HAP-1 (cell line): ENCODE data around the gene PODXL2.
"Not testable (repeated sequence)": the region's sequence is repeated elsewhere in the genome, so short reads cannot be mapped to it uniquely, and the experiment has no call there.

ENCODE experiments used
- DNase-seq, 2 experiments: peaks; one replicate each; pipeline ENCODE4 v3.0.0-alpha.2; 2016 to 2020; ENCODE audit warnings: low spot score in 2 of 2
- H3K27me3 ChIP-seq: fragments of 250-450 bp; sonication (Bioruptor Pico); 2 replicates; pipeline ENCODE4 v1.5.1; 2020; ENCODE audit warnings: low read depth, mild to moderate bottlenecking, moderate library complexity
- H3K36me3 ChIP-seq: fragments of 250-450 bp; sonication (Bioruptor Pico); replicated peaks from 2 replicates; pipeline ENCODE4 v1.5.1; 2020; ENCODE audit warnings: mild to moderate bottlenecking
- H3K4me1 ChIP-seq: fragments of 250-450 bp; sonication (Bioruptor Pico); 2 replicates; pipeline ENCODE4 v1.5.1; 2020; ENCODE audit warnings: mild to moderate bottlenecking
- H3K4me3 ChIP-seq: fragments of 250-450 bp; sonication (Bioruptor Pico); 2 replicates; pipeline ENCODE4 v1.5.1; 2020; ENCODE audit warnings: mild to moderate bottlenecking, moderate library complexity
- H3K9me3 ChIP-seq: fragments of 250-450 bp; sonication (Bioruptor Pico); 2 replicates; pipeline ENCODE4 v1.5.1; 2020; ENCODE audit warnings: mild to moderate bottlenecking, moderate library complexity
- in situ Hi-C: fragments of 300-500 bp; cut with MboI; formaldehyde crosslinking; loops from 3 replicates; pipeline ENCODE4 v1.14.3; 2020; ENCODE audit warnings: low sequenced_read_pairs, inconsistent platforms, mixed read lengths

The PODXL2 gene

GRCh38 chr3:127597020-127597771 lies 31.8 kb upstream of the PODXL2 start:
- in situ Hi-C loops: no loop called here
- no peak for DNase-seq
- peak overlapping the region; percentile 53; the same call in 1 of the 2 replicates for H3K4me3 ChIP-seq
- H3K9me3 ChIP-seq: no peaks in the 10 kb centered on the region
- H3K27me3 ChIP-seq: no peaks in the 10 kb centered on the region
- H3K4me1 ChIP-seq: peaks cover 19% of the 10 kb centered on the region
- peaks cover 34% of the 10 kb centered on the region for H3K36me3 ChIP-seq

DNA sequence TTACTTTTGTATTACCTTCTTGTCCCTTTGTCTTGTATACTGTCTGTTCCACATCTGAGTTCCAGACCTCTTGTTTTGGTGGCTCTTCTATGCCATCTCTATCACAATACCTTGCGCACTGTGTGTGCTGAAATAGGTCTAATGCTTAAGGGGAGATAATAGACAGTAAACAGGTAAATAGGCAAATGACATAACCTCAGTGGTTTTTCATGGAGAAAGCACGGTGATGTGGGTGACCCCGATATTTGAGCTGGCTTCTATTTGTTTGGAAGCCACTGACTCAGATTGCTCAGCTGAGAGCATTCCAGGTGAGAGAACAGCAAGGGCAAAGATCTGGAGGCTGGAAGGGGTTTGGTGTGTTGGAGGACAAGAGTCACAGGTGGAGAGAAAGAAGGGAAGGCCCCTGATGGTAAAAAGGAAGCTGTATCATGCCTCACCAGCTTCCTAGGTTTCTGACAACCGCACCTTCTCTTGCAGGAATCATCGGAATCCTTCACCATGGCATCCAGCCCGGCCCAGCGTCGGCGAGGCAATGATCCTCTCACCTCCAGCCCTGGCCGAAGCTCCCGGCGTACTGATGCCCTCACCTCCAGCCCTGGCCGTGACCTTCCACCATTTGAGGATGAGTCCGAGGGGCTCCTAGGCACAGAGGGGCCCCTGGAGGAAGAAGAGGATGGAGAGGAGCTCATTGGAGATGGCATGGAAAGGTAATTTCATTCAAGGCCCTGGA lies 30.0 kb upstream of the PODXL2 start:
- peaks cover 19% of the 10 kb centered on the region for H3K4me1 ChIP-seq
- in situ Hi-C loops: no loop called here
- peaks cover 52% of the 10 kb centered on the region for H3K36me3 ChIP-seq
- DNase-seq: no peak
- H3K4me3 ChIP-seq: peak overlapping the region; percentile 53
- H3K27me3 ChIP-seq: no peaks in the 10 kb centered on the region
- H3K9me3 ChIP-seq: no peaks in the 10 kb centered on the region

DNA sequence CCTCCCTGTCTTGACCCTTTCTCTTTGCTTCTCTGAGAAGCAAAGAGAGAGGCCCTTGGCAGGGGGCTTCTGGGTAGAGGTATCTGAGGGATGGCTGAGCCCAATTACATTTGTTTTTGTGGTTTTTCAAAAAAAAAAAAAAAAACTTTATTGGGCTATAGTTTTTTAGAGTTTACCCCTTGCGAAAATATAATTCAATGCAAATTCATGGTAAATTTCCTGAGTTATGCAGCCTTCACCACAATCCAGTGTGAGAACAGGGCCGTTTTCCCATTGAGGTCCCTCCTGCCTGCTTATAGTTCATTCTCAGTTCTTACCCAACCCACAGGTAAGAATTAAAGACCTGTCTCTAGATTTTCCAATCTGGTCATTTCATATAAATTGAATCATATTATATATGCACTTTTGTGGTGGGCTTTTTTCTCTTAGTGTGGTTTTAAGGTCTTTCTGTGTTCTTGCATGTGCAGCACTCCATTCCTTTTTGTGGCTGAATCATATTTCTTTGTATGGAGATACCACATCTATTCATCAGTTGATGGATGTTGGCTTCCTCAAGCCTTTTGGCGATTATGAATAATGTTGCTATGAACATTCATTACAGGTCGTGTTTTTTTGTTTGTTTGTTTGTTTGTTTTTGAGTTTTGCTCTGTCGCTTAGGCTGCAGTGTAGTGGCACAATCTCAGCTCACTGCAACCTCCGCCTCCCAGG lies 28.1 kb upstream of the PODXL2 start:
- Histone ChIP-seq H3K9me3 (no peaks in the 10 kb centered on the region), H3K4me1 (peaks cover 19% of the 10 kb centered on the region), H3K27me3 (no peaks in the 10 kb centered on the region), H3K36me3 (peaks cover 69% of the 10 kb centered on the region), H3K4me3 (peak overlapping the region; percentile 53; the same call in 1 of the 2 replicates)
- no peak for DNase-seq
- in situ Hi-C loops: no loop called here

GRCh38 chr3:127604035-127604434 lies 24.9 kb upstream of the PODXL2 start:
- in situ Hi-C loops: no loop called here
- no peak for DNase-seq
- Histone ChIP-seq H3K9me3 (no peaks in the 10 kb centered on the region), H3K4me3 (no peak overlapping the region), H3K36me3 (peaks cover 96% of the 10 kb centered on the region), H3K27me3 (no peaks in the 10 kb centered on the region), H3K4me1 (peaks cover 15% of the 10 kb centered on the region)

GRCh38 chr3:127604546-127605165 lies 24.3 kb upstream of the PODXL2 start:
- Histone ChIP-seq H3K36me3 (peaks cover 94% of the 10 kb centered on the region), H3K4me1 (peaks cover 10% of the 10 kb centered on the region; the same call in 1 of the 2 replicates), H3K9me3 (no peaks in the 10 kb centered on the region), H3K4me3 (no peak overlapping the region), H3K27me3 (no peaks in the 10 kb centered on the region)
- DNase-seq: no peak
- in situ Hi-C loops: no loop called here

DNA sequence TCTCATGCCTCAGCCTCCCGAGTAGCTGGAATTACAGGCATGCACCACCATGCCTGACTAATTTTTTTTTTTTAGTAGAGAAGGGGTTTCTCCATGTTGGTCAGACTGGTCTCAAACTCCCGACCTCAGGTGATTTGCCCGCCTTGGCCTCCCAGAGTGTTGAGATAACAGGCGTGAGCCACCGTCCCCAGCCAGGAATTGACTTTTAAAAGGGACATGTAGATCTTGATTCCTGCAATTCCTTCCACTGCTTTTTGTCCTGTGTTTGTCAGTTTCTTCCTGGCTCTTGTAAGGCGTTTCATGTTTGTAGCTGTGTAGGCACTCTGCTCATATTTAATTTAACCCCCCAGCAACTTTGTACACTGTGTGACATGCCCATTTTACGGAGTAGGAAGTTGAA lies 23.4 kb upstream of the PODXL2 start:
- in situ Hi-C loops, H3K4me3 ChIP-seq, H3K4me1 ChIP-seq, H3K9me3 ChIP-seq, DNase-seq, H3K27me3 ChIP-seq: not testable (repeated sequence)
- peaks cover 93% of the 10 kb centered on the region for H3K36me3 ChIP-seq

DNA sequence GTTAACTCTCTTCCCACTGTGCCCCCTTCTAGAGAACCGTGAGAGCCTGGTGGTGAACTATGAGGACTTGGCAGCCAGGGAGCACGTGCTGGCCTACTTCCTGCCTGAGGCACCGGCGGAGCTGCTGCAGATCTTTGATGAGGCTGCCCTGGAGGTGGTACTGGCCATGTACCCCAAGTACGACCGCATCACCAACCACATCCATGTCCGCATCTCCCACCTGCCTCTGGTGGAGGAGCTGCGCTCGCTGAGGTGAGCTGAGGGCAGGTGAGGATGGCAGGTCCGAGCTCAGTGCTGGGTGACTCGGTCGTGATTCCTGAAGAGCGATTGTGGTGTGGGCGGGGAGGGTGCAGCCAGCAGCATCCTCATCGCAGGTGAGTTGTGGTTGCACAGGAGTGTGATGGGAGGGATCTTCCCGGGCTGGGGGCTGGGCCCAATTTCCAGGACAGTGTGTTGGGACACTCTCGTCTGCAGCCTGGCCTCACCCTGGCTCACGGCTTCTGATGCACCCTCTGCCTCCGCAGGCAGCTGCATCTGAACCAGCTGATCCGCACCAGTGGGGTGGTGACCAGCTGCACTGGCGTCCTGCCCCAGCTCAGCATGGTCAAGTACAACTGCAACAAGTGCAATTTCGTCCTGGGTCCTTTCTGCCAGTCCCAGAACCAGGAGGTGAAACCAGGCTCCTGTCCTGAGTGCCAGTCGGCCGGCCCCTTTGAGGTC lies 22.7 kb upstream of the PODXL2 start:
- in situ Hi-C loops: no loop called here
- H3K36me3 ChIP-seq: peaks cover 93% of the 10 kb centered on the region
- H3K4me1 ChIP-seq: no peaks in the 10 kb centered on the region
- DNase-seq: no peak
- H3K4me3 ChIP-seq: no peak overlapping the region
- H3K9me3 ChIP-seq: no peaks in the 10 kb centered on the region
- H3K27me3 ChIP-seq: no peaks in the 10 kb centered on the region

GRCh38 chr3:127606981-127607595 lies 21.9 kb upstream of the PODXL2 start:
- Histone ChIP-seq H3K36me3 (peaks cover 92% of the 10 kb centered on the region), H3K27me3 (no peaks in the 10 kb centered on the region), H3K4me1 (no peaks in the 10 kb centered on the region), H3K4me3 (no peak overlapping the region), H3K9me3 (no peaks in the 10 kb centered on the region)
- in situ Hi-C loops: no loop called here
- no peak for DNase-seq

DNA sequence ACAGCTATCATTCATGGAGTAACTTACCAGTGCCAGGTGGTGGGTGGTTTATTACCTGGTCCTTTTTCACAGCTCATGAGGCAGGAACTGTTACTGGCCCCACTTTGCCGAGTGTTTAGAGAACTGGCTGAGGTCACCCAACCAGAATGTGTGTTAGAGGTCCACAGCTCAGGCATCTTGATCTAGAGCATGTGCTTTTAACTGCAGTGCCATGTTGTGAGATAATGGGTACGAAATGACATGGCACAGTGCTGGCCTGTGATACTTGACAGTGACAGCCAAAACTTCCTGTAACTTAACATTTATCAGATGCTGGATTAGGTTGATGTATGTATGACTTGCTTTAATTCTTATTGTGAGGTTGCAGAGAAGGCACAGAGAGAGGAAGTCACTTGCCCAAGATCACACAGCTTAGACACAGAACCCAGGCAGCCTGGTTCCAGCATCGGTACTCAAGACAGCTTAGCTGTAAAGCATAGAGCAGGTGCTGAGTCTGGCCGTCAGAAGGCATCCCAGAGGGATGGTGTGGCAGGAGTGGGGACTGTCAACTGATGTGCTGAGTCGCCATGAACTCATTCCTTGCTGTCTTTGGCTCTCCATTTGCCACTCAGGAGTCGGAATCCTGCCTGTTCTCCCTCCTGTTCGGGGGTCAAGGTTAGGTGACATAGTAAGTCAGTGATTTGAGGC lies 21.2 kb upstream of the PODXL2 start:
- peaks cover 92% of the 10 kb centered on the region for H3K36me3 ChIP-seq
- H3K4me3 ChIP-seq: no peak overlapping the region
- no peaks in the 10 kb centered on the region for H3K9me3 ChIP-seq
- in situ Hi-C loops: no loop called here
- H3K27me3 ChIP-seq: no peaks in the 10 kb centered on the region
- no peaks in the 10 kb centered on the region for H3K4me1 ChIP-seq
- DNase-seq: no peak

GRCh38 chr3:127608362-127608718 lies 20.6 kb upstream of the PODXL2 start:
- no peaks in the 10 kb centered on the region for H3K9me3 ChIP-seq
- no peaks in the 10 kb centered on the region for H3K4me1 ChIP-seq
- H3K36me3 ChIP-seq: peaks cover 92% of the 10 kb centered on the region
- DNase-seq: no peak
- H3K4me3 ChIP-seq: no peak overlapping the region
- no peaks in the 10 kb centered on the region for H3K27me3 ChIP-seq
- in situ Hi-C loops: no loop called here

DNA sequence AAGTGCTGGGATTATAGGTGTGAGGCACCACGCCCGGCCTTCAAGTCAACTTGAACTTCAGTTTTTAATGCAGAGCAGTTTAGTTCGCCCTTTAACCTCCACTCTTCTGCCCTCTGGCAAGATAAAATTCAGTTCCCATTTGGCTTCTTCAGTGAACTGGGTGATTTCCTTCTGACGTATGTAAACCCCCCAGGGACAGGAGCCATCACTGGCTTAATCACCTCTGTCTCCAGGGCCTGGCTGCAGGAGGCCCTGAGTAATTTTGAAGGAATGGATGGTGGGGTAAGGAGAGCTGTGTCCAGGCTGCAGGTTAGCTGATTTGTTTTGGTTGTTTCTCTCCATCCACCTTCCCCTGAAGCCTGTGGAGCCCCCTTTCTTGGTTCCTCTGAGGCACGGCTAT lies 18.9 kb upstream of the PODXL2 start:
- Histone ChIP-seq H3K4me3 (no peak overlapping the region), H3K9me3 (no peaks in the 10 kb centered on the region), H3K36me3 (peaks cover 92% of the 10 kb centered on the region), H3K4me1 (no peaks in the 10 kb centered on the region), H3K27me3 (no peaks in the 10 kb centered on the region)
- in situ Hi-C loops: no loop called here
- DNase-seq: no peak

GRCh38 chr3:127611251-127611650 lies 17.7 kb upstream of the PODXL2 start:
- in situ Hi-C loops: no loop called here
- Histone ChIP-seq H3K36me3 (peaks cover 94% of the 10 kb centered on the region), H3K9me3 (no peaks in the 10 kb centered on the region), H3K4me3 (no peak overlapping the region), H3K4me1 (no peaks in the 10 kb centered on the region), H3K27me3 (no peaks in the 10 kb centered on the region)
- DNase-seq: no peak
